A549 (cell line): ENCODE data around the gene HEATR5B. TPM values are rescaled to one million over a fixed set of nuclear protein-coding genes. Genes with fewer than 3 reads are reported as not detected.

Source experiments
- CHD2 ChIP-seq: fragments of 150-350 bp; IDR thresholded peaks from 2 replicates; pipeline ENCODE4 v1.6.1; 2014; ENCODE audit warnings: low read length; ENCODE audit not compliant: partially characterized antibody
- E2F6 ChIP-seq: IDR thresholded peaks from 2 replicates; pipeline ENCODE4 v1.6.1; 2012; ENCODE audit warnings: low read depth, borderline replicate concordance
- EP300 ChIP-seq, 2 experiments: fragments of >200 bp; sonication (Bioruptor Twin); formaldehyde crosslinking; IDR thresholded peaks; 2 replicates in 1 of 2; 3 replicates in 1 of 2; pipeline ENCODE4 v1.6.1; 2016 to 2017
- HEYL ChIP-seq: fragments of 250-450 bp; sonication (Bioruptor Pico); IDR thresholded peaks from 2 replicates; pipeline ENCODE4 v1.8.0; 2021; ENCODE audit warnings: mild to moderate bottlenecking, moderate library complexity
- HOXA7 ChIP-seq: fragments of 250-450 bp; sonication (Bioruptor Pico); IDR thresholded peaks from 2 replicates; pipeline ENCODE4 v1.5.0; 2020; ENCODE audit warnings: mild to moderate bottlenecking, moderate library complexity
- HOXB13 ChIP-seq: fragments of 250-450 bp; sonication (Bioruptor Pico); IDR thresholded peaks from 2 replicates; pipeline ENCODE4 v1.5.0; 2020; ENCODE audit warnings: low read depth, mild to moderate bottlenecking, moderate library complexity
- JUNB ChIP-seq: fragments of >200 bp; sonication (Bioruptor Twin); formaldehyde crosslinking; IDR thresholded peaks from 2 replicates; pipeline ENCODE4 v1.6.1; 2016
- KDM1A ChIP-seq: fragments of 200-600 bp; sonication (generic); IDR thresholded peaks from 2 replicates; pipeline ENCODE4 v1.6.1; 2016; ENCODE audit warnings: low read depth, mild to moderate bottlenecking
- KDM5A ChIP-seq: fragments of 200-600 bp; sonication (generic); IDR thresholded peaks from 2 replicates; pipeline ENCODE4 v1.6.1; 2016; ENCODE audit warnings: antibody characterized with exemption, mild to moderate bottlenecking
- NR3C1 ChIP-seq: fragments of >200 bp; sonication (Bioruptor Twin); formaldehyde crosslinking; IDR thresholded peaks from 3 replicates; pipeline ENCODE4 v1.6.1; 2017
- PHF8 ChIP-seq: fragments of 200-600 bp; sonication (generic); IDR thresholded peaks from 2 replicates; pipeline ENCODE4 v1.6.1; 2016; ENCODE audit warnings: low read depth, mild to moderate bottlenecking, antibody characterized with exemption, moderate library complexity, borderline replicate concordance
- RAD21 ChIP-seq, 2 experiments: fragments of >200 bp in 1 of 2; sonication (Bioruptor Twin) in 1 of 2; formaldehyde crosslinking in 1 of 2; IDR thresholded peaks in 1 of 2; conservative IDR thresholded peaks in 1 of 2; 2 replicates in 1 of 2; 3 replicates in 1 of 2; pipeline ENCODE4 v1.6.1; 2012 to 2018; ENCODE audit warnings: inconsistent platforms in 1 of 2
- RARB ChIP-seq: fragments of 250-450 bp; sonication (Bioruptor Pico); IDR thresholded peaks from 2 replicates; pipeline ENCODE4 v1.8.0; 2021; ENCODE audit warnings: mild to moderate bottlenecking, moderate library complexity
- REST ChIP-seq: fragments of 200-600 bp; sonication (generic); IDR thresholded peaks from 2 replicates; pipeline ENCODE4 v1.6.1; 2016; ENCODE audit warnings: antibody characterized with exemption, mild to moderate bottlenecking, moderate library complexity
- RFX5 ChIP-seq: fragments of 450-650 bp; IDR thresholded peaks from 2 replicates; pipeline ENCODE4 v1.7.1; 2014; ENCODE audit warnings: antibody characterized with exemption, mild to moderate bottlenecking, moderate library complexity
- TP53 ChIP-seq: fragments of 250-450 bp; sonication (Bioruptor Pico); IDR thresholded peaks from 2 replicates; pipeline ENCODE4 v1.5.0; 2021; ENCODE audit warnings: mild to moderate bottlenecking, moderate library complexity
- ZC3H11A ChIP-seq: fragments of 450-650 bp; IDR thresholded peaks from 2 replicates; pipeline ENCODE4 v1.6.1; 2014; ENCODE audit warnings: antibody characterized with exemption, mild to moderate bottlenecking
- ZSCAN20 ChIP-seq: fragments of 250-450 bp; sonication (Bioruptor Pico); IDR thresholded peaks from 2 replicates; pipeline ENCODE4 v1.8.0; 2022; ENCODE audit warnings: mild to moderate bottlenecking, moderate library complexity
- polyA plus RNA-seq, 4 experiments: library from polyadenylated mRNA; depleted of rRNA in 3 of 4; stranded (reverse); fragments of >200 nt; fragmentation: RNase III in 1 of 4; extraction: RNeasy Plus Mini Kit Qiagen cat#74134 plus additional on column Dnase treatment in 1 of 4; gene quantifications; 2 replicates in 3 of 4; 3 replicates in 1 of 4; pipeline ENCODE4 v1.2.3, GENCODE V29; 2011 to 2017
- TF ChIP-seq, protein P1 (sequence below): fragments of >200 bp; sonication (Bioruptor Twin); formaldehyde crosslinking; IDR thresholded peaks from 2 replicates; pipeline ENCODE4 v1.6.1; 2016
- TF ChIP-seq, protein P2 (sequence below): fragments of >200 bp; sonication (Bioruptor Twin); formaldehyde crosslinking; IDR thresholded peaks from 3 replicates; pipeline ENCODE4 v1.5.1; 2016
- TF ChIP-seq, protein P3 (sequence below): fragments of 150-350 bp; IDR thresholded peaks from 2 replicates; pipeline ENCODE4 v1.6.1; 2014; ENCODE audit warnings: low read depth, mild to moderate bottlenecking, low read length

Gene HEATR5B
- polyA plus RNA-seq, 2 of the 4 experiments (the other 2 are of a cell fraction), result 8.4 to 26.1 TPM

GRCh38 chr2:37083873-37084794 is at the start of gene HEATR5B, which contains the start of gene GPATCH11 (continued):
- TF ChIP-seq RAD21 (conservative IDR thresholded peaks at IDR 0.05 in 1 of 2, IDR thresholded peaks at IDR 0.05 in 1 of 2) (no peak), HEYL (CRISPR knock-in tag) (no peak), JUNB (no peak), RARB (CRISPR knock-in tag) (0 out of 2 replicates have a peak, but pooled peaks have one; percentile 33), TP53 (CRISPR knock-in tag) (no peak), CHD2 (no peak), HOXB13 (CRISPR knock-in tag) (no peak), ZC3H11A (peak; percentile 16; the same call in 1 of the 2 replicates), REST (no peak), EP300 (IDR thresholded peaks at IDR 0.05) (no peak), E2F6 (0 out of 2 replicates have a peak, but pooled peaks have one; percentile 42), HOXA7 (CRISPR knock-in tag) (no peak), NR3C1 (no peak), PHF8 (peak; percentile 82), ZSCAN20 (no peak), KDM1A (no peak), RFX5 (no peak), KDM5A (peak; percentile 21; the same call in 1 of the 2 replicates)
- TF ChIP-seq, protein P1, sequence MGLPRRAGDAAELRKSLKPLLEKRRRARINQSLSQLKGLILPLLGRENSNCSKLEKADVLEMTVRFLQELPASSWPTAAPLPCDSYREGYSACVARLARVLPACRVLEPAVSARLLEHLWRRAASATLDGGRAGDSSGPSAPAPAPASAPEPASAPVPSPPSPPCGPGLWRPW, result no peak
- TF ChIP-seq, protein P2, sequence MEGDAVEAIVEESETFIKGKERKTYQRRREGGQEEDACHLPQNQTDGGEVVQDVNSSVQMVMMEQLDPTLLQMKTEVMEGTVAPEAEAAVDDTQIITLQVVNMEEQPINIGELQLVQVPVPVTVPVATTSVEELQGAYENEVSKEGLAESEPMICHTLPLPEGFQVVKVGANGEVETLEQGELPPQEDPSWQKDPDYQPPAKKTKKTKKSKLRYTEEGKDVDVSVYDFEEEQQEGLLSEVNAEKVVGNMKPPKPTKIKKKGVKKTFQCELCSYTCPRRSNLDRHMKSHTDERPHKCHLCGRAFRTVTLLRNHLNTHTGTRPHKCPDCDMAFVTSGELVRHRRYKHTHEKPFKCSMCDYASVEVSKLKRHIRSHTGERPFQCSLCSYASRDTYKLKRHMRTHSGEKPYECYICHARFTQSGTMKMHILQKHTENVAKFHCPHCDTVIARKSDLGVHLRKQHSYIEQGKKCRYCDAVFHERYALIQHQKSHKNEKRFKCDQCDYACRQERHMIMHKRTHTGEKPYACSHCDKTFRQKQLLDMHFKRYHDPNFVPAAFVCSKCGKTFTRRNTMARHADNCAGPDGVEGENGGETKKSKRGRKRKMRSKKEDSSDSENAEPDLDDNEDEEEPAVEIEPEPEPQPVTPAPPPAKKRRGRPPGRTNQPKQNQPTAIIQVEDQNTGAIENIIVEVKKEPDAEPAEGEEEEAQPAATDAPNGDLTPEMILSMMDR, result no peak
- TF ChIP-seq, protein P3, sequence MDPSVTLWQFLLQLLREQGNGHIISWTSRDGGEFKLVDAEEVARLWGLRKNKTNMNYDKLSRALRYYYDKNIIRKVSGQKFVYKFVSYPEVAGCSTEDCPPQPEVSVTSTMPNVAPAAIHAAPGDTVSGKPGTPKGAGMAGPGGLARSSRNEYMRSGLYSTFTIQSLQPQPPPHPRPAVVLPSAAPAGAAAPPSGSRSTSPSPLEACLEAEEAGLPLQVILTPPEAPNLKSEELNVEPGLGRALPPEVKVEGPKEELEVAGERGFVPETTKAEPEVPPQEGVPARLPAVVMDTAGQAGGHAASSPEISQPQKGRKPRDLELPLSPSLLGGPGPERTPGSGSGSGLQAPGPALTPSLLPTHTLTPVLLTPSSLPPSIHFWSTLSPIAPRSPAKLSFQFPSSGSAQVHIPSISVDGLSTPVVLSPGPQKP, result no peak
